ENCODE measurements around the gene IL22.

- TF ChIP-seq CTCF (conservative IDR thresholded peaks at IDR 0.05; ENCODE audit: low read length), result no peak
- no peak for TF ChIP-seq EZH2phosphoT487 (IDR thresholded peaks at IDR 0.05; ENCODE audit: borderline replicate concordance)
These were observed 19.3 kb downstream of the IL22 start for GRCh38 chr12:68234140-68234539.

Measured in Loucy (cell line).